Epithelial cell of esophagus (primary cell): ENCODE measurements around the gene SORCS2.

Experiments
- DNase-seq: peaks from one replicate; pipeline ENCODE4 v3.0.0; 2010; ENCODE audit warnings: low read depth
- H3K4me3 ChIP-seq: 2 replicates; pipeline ENCODE4 v1.5.1; 2011; ENCODE audit warnings: mild to moderate bottlenecking, low read length, control low read depth
- CTCF ChIP-seq: IDR thresholded peaks from 2 replicates; pipeline ENCODE4 v1.5.1; 2011; ENCODE audit warnings: low read depth, mild to moderate bottlenecking, low read length, control low read depth, inconsistent platforms; ENCODE audit not compliant: insufficient read depth; ENCODE audit errors: missing control alignments

SORCS2 gene

DNA sequence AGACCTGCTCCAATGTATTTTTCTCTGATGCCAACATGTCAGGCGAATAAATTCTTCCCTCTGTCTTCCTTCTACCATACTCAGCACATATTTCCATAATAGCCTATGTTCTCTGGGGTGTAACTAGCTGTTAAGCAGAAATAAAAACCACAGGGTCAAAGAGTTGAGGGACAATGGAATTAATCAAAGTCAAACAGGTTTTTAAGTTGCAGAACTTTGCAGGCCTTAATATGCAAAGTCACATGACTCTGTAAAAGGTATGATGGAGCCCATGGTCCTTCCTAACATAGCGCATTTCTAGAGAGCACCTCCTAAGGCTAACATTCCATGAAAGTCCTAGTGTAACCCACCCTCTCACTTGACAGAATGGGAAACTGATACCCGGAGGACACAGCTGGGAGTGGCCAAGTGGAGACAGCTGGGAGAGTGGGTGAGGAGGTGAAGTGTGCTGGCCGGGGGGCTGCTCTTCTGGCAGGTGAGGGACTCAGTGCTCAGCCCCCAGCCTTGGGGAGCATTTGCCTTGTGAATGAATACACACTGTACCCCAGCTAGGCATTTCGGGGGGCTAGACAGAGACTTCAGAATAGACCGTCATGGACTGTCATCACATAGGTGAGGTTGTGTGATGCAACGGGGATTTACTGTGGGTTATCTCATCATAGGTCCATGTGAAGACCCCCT is 8.4 kb upstream of the SORCS2 start:
- DNase-seq: no peak
- no peak overlapping the region for H3K4me3 ChIP-seq
- no peak for TF ChIP-seq CTCF

GRCh38 chr4:7185487-7186030 is 6.8 kb upstream of the SORCS2 start:
- no peak for DNase-seq
- no peak for TF ChIP-seq CTCF
- H3K4me3 ChIP-seq: no peak overlapping the region

GRCh38 chr4:7186031-7186430 is 6.3 kb upstream of the SORCS2 start:
- no peak overlapping the region for H3K4me3 ChIP-seq
- TF ChIP-seq CTCF: no peak
- no peak for DNase-seq

- H3K4me3 ChIP-seq: no peak overlapping the region
- DNase-seq: no peak
- TF ChIP-seq CTCF: no peak
Measured at GRCh38 chr4:7186516-7187167, 5.7 kb upstream of the SORCS2 start.

- no peak overlapping the region for H3K4me3 ChIP-seq
- DNase-seq: no peak
- TF ChIP-seq CTCF: no peak
Measured at GRCh38 chr4:7187168-7187535, 5.2 kb upstream of the SORCS2 start.

- no peak overlapping the region for H3K4me3 ChIP-seq
- TF ChIP-seq CTCF: no peak
- DNase-seq: no peak
Measured at GRCh38 chr4:7187691-7188090, 4.6 kb upstream of the SORCS2 start.
